K562 (cell line): ENCODE measurements around the gene AGGF1. TPM values are rescaled to one million over a fixed set of nuclear protein-coding genes. Genes with fewer than 3 reads are reported as not detected.

Experiments
- CXXC5 ChIP-seq: fragments of 250-450 bp; sonication (Bioruptor Pico); IDR thresholded peaks from 2 replicates; pipeline ENCODE4 v1.8.0; 2022; ENCODE audit warnings: inconsistent platforms, mild to moderate bottlenecking, moderate library complexity
- DDX20 ChIP-seq: fragments of 450-650 bp; IDR thresholded peaks from 2 replicates; pipeline ENCODE4 v1.6.1; 2016; ENCODE audit warnings: missing genetic modification characterization, low read depth, mild to moderate bottlenecking, missing compliant biosample characterization, moderate library complexity
- DIDO1 ChIP-seq: fragments of 450-650 bp; IDR thresholded peaks from 2 replicates; pipeline ENCODE4 v1.6.1; 2016; ENCODE audit warnings: low read depth, missing biosample characterization, missing genetic modification characterization
- KLF6 ChIP-seq: fragments of 250-450 bp; sonication (Bioruptor Pico); IDR thresholded peaks from 2 replicates; pipeline ENCODE4 v1.4.0; 2020; ENCODE audit warnings: mild to moderate bottlenecking, moderate library complexity, borderline replicate concordance
- MCM7 ChIP-seq, 2 experiments: fragments of 450-650 bp; IDR thresholded peaks; 2 replicates each; pipeline ENCODE4 v1.6.1; 2016 to 2018
- POLR2B ChIP-seq: fragments of 450-650 bp; IDR thresholded peaks from 2 replicates; pipeline ENCODE4 v1.6.1; 2018; ENCODE audit warnings: low read depth; ENCODE audit not compliant: partially characterized antibody
- POU5F1 ChIP-seq: fragments of 150-350 bp; IDR thresholded peaks from 2 replicates; pipeline ENCODE4 v1.6.1; 2014; ENCODE audit warnings: borderline replicate concordance, low read length, low read depth, mild to moderate bottlenecking; ENCODE audit not compliant: partially characterized antibody
- RBM39 ChIP-seq: fragments of 200-400 bp; formaldehyde crosslinking; optimal IDR thresholded peaks from 2 replicates; pipeline ENCODE3; 2018; ENCODE audit warnings: low read depth, low read length
- REST ChIP-seq, 2 experiments: fragments of 450-650 bp; formaldehyde crosslinking in 1 of 2; IDR thresholded peaks; 2 replicates each; pipeline versions ENCODE4 v1.4.0 to v1.6.1; 2014 to 2020; ENCODE audit warnings: mild to moderate bottlenecking in 2 of 2, borderline replicate concordance in 1 of 2, low read depth in 1 of 2
- ZBTB2 ChIP-seq: fragments of 450-650 bp; IDR thresholded peaks from 2 replicates; pipeline ENCODE4 v1.6.1; 2016; ENCODE audit warnings: antibody characterized with exemption
- ZFP36 ChIP-seq: fragments of 150-350 bp; IDR thresholded peaks from 2 replicates; pipeline ENCODE4 v1.6.1; 2018; ENCODE audit warnings: low read length, low read depth; ENCODE audit not compliant: partially characterized antibody
- ZNF253 ChIP-seq: fragments of 250-450 bp; sonication (Bioruptor Pico); conservative IDR thresholded peaks from 2 replicates; pipeline ENCODE4 v1.6.1; 2021; ENCODE audit warnings: mild to moderate bottlenecking
- ZNF444 ChIP-seq: fragments of 250-450 bp; sonication (Bioruptor Pico); IDR thresholded peaks from 2 replicates; pipeline ENCODE4 v1.4.0; 2020; ENCODE audit warnings: mild to moderate bottlenecking, moderate library complexity
- ZNF586 ChIP-seq: fragments of 450-650 bp; formaldehyde crosslinking; conservative IDR thresholded peaks from 2 replicates; pipeline ENCODE4 v1.4.0; 2020; ENCODE audit warnings: mild to moderate bottlenecking, moderate library complexity
- polyA plus RNA-seq, 8 experiments: library from polyadenylated mRNA; depleted of rRNA in 4 of 8; stranded (reverse) in 5 of 8; unstranded in 3 of 8; fragments of >200 nt; fragmentation: Nextera tagmentation in 2 of 8; fragmentation: Illumina TruSeq in 1 of 8; extraction: Ambion mirVana in 2 of 8; extraction: Trizol in 1 of 8; gene quantifications; 2 replicates each; pipeline versions ENCODE4 v1.2.1 to v1.2.3, GENCODE V29; 2011 to 2014; ENCODE audit warnings: inconsistent platforms in 1 of 8, missing spikeins in 1 of 8
- total RNA-seq, 7 experiments: library from RNA; depleted of rRNA in 6 of 7; stranded (reverse); fragments of >200 nt in 6 of 7; fragmentation: Illumina TruSeq in 2 of 7; extraction: Trizol in 2 of 7; gene quantifications; 2 replicates each; pipeline versions ENCODE4 v1.2.1 to v1.2.3, GENCODE V29; 2011 to 2021; ENCODE audit warnings: low replicate concordance in 1 of 7

The AGGF1 gene
- total and polyA plus RNA-seq, 9 of the 15 experiments (the other 6 are each of a cell fraction or from before 2014, with no cell fraction given), result 5.2 to 20.4 (median 13.4) TPM

GRCh38 chr5:77030097-77031071, at the start of gene AGGF1 (continued):
- TF ChIP-seq POLR2B (peak; percentile 88), ZNF253 (CRISPR knock-in tag) (no peak), MCM7 (IDR thresholded peaks at IDR 0.05) (no peak), ZNF444 (no peak), RBM39 (no peak), POU5F1 (peak; percentile 46), KLF6 (CRISPR knock-in tag) (no peak), ZNF586 (CRISPR knock-in tag) (no peak), ZBTB2 (peak; percentile 91), ZFP36 (peak; percentile 35), DDX20 (no peak), DIDO1 (tag) (peak; percentile 61; the same call in 1 of the 2 replicates), REST (IDR thresholded peaks at IDR 0.05; ENCODE audit: borderline replicate concordance) (no peak), REST (CRISPR knock-in tag; IDR thresholded peaks at IDR 0.05; ENCODE audit: low read depth) (no peak), CXXC5 (CRISPR knock-in tag) (peak; percentile 92)
